Prostate gland (tissue), 2 donors: Measurements from ENCODE around the gene KRTAP16-1.
A peak's percentile ranks its signal among the peaks of the same experiment; 100 is the strongest.

Experiments used
- CTCF ChIP-seq, 4 experiments: fragments of 200-600 bp in 2 of 4; fragments of 450-650 bp in 2 of 4; sonication (generic) in 2 of 4; IDR thresholded peaks; 1 replicate in 3 of 4; 2 replicates in 1 of 4; pipeline ENCODE4 v1.5.1; 2016 to 2019; ENCODE audit warnings: antibody characterized with exemption in 4 of 4, mild to moderate bottlenecking in 2 of 4, moderate library complexity in 2 of 4
- POLR2A ChIP-seq: fragments of 450-650 bp; IDR thresholded peaks from one replicate; pipeline ENCODE4 v1.6.1; 2016; ENCODE audit warnings: antibody characterized with exemption, mild to moderate bottlenecking
- POLR2AphosphoS5 ChIP-seq: sonication (generic); formaldehyde crosslinking; IDR thresholded peaks from one replicate; pipeline ENCODE4 v1.6.1; 2017; ENCODE audit warnings: antibody characterized with exemption

- TF ChIP-seq CTCF (IDR thresholded peaks at IDR 0.05), result no peak
- peak; percentile 31 for TF ChIP-seq POLR2AphosphoS5
- TF ChIP-seq POLR2A, result no peak
These were observed 725 bp downstream of the KRTAP16-1 start for GRCh38 chr17:41308251-41308917.
